IMR-90 (cell line): ENCODE results near the gene CCDC141. TPM values are rescaled to one million over a fixed set of nuclear protein-coding genes. Genes with fewer than 3 reads are reported as not detected.

Experiments
- ATAC-seq: fragments of 200-7000 bp; cut with Tn5 transposase; 2 replicates; pipeline ENCODE4 v1.9.1; 2020; ENCODE audit warnings: low read depth, mild to moderate bottlenecking, moderate library complexity
- BruUV-seq: library from RNA; stranded (reverse); fragments of 400-500 nt; replicated peaks from 2 replicates; lab custom pipeline; 2021; lab: Mats Ljungman, UMichigan
- CTCF ChIA-PET: fragments of 300-600 bp; formaldehyde crosslinking; extraction: SDS; loops from one replicate; lab custom pipeline; 2021; ENCODE audit warnings: antibody characterized with exemption; lab: Yijun Ruan, JAX
- POLR2A ChIA-PET: fragments of 300-600 bp; sonication (Branson Sonifier 250); formaldehyde crosslinking; loops from one replicate; lab custom pipeline; 2022; ENCODE audit warnings: antibody characterized with exemption; ENCODE audit not compliant: unreplicated experiment; lab: Charles Lee
- DNase-seq: peaks from one replicate; pipeline ENCODE4 v3.0.0; 2013
- H2AFZ ChIP-seq: replicated peaks from 2 replicates; pipeline ENCODE3; 2013; ENCODE audit warnings: low read length, mild to moderate bottlenecking; ENCODE audit not compliant: poor library complexity
- H2AK5ac ChIP-seq: 2 replicates; pipeline ENCODE4 v1.6.1; 2013; ENCODE audit warnings: low read depth, low read length, inconsistent platforms
- H2AK9ac ChIP-seq: replicated peaks from 2 replicates; pipeline ENCODE3; 2013; ENCODE audit warnings: mild to moderate bottlenecking, low read depth, low read length, moderate library complexity; ENCODE audit not compliant: poor library complexity
- H2BK120ac ChIP-seq: 2 replicates; pipeline ENCODE4 v1.6.1; 2013; ENCODE audit warnings: low read depth, low read length, inconsistent platforms
- H2BK15ac ChIP-seq: 3 replicates; pipeline ENCODE4 v1.6.1; 2013; ENCODE audit warnings: low read depth, low read length, inconsistent platforms
- H2BK20ac ChIP-seq: 2 replicates; pipeline ENCODE4 v1.6.1; 2013; ENCODE audit warnings: low read depth, mild to moderate bottlenecking, inconsistent platforms, low read length, moderate library complexity
- H2BK5ac ChIP-seq: 2 replicates; pipeline ENCODE4 v1.6.1; 2013; ENCODE audit warnings: mild to moderate bottlenecking, low read depth, low read length, inconsistent platforms; ENCODE audit not compliant: poor library complexity, severe bottlenecking
- H3K14ac ChIP-seq: replicated peaks from 2 replicates; pipeline ENCODE4 v1.6.1; 2013; ENCODE audit warnings: low read depth, low read length, inconsistent platforms
- H3K18ac ChIP-seq: 2 replicates; pipeline ENCODE4 v1.6.1; 2013; ENCODE audit warnings: low read depth, low read length, control low read depth
- H3K23ac ChIP-seq: 2 replicates; pipeline ENCODE4 v1.6.1; 2013; ENCODE audit warnings: low read depth, low read length, inconsistent platforms
- H3K27ac ChIP-seq: 2 replicates; pipeline ENCODE4 v1.5.1; 2013; ENCODE audit warnings: mild to moderate bottlenecking, control low read depth, low read length; ENCODE audit not compliant: insufficient read depth
- H3K27me3 ChIP-seq: 2 replicates; pipeline ENCODE4 v1.6.1; 2013; ENCODE audit warnings: low read length; ENCODE audit not compliant: control insufficient read depth, insufficient read depth
- H3K36me3 ChIP-seq: 2 replicates; pipeline ENCODE4 v1.6.1; 2013; ENCODE audit warnings: low read length, mixed read lengths; ENCODE audit not compliant: control insufficient read depth, insufficient read depth
- H3K4ac ChIP-seq: 2 replicates; pipeline ENCODE4 v1.6.1; 2013; ENCODE audit warnings: low read depth, low read length, inconsistent platforms
- H3K4me1 ChIP-seq: 2 replicates; pipeline ENCODE4 v1.6.1; 2013; ENCODE audit warnings: low read length, mixed read lengths; ENCODE audit not compliant: control insufficient read depth, insufficient read depth
- H3K4me2 ChIP-seq: 2 replicates; pipeline ENCODE4 v1.6.1; 2013; ENCODE audit warnings: low read depth, mild to moderate bottlenecking, control low read depth, low read length, moderate library complexity
- H3K4me3 ChIP-seq: 2 replicates; pipeline ENCODE4 v1.5.1; 2013; ENCODE audit warnings: low read depth, mild to moderate bottlenecking, control low read depth, low read length, moderate library complexity; ENCODE audit not compliant: insufficient read depth
- H3K56ac ChIP-seq: 2 replicates; pipeline ENCODE4 v1.6.1; 2013; ENCODE audit warnings: low read length, inconsistent platforms; ENCODE audit not compliant: insufficient read depth; ENCODE audit errors: extremely low read depth
- H3K79me1 ChIP-seq, 2 experiments: 2 replicates each; pipeline ENCODE4 v1.6.1; 2013; ENCODE audit warnings: low read length in 2 of 2, inconsistent platforms in 1 of 2, low read depth in 1 of 2
- H3K9ac ChIP-seq: 2 replicates; pipeline ENCODE4 v1.6.1; 2013; ENCODE audit warnings: low read depth, low read length, control low read depth
- H3K9me1 ChIP-seq: 2 replicates; pipeline ENCODE4 v1.6.1; 2013; ENCODE audit warnings: low read length, inconsistent platforms; ENCODE audit not compliant: insufficient read depth
- H3K9me3 ChIP-seq: 2 replicates; pipeline ENCODE4 v1.6.1; 2013; ENCODE audit warnings: low read length; ENCODE audit not compliant: control insufficient read depth, insufficient read depth
- H4K20me1 ChIP-seq: 2 replicates; pipeline ENCODE4 v1.6.1; 2013; ENCODE audit warnings: low read length, inconsistent platforms; ENCODE audit not compliant: insufficient read depth
- H4K5ac ChIP-seq: 2 replicates; pipeline ENCODE4 v1.6.1; 2013; ENCODE audit warnings: mild to moderate bottlenecking, low read depth, low read length, control low read depth
- H4K8ac ChIP-seq, 2 experiments: 2 replicates each; pipeline ENCODE4 v1.6.1; 2013; ENCODE audit warnings: low read depth in 2 of 2, low read length in 2 of 2, control low read depth in 1 of 2, inconsistent platforms in 1 of 2
- H4K91ac ChIP-seq: 2 replicates; pipeline ENCODE4 v1.6.1; 2013; ENCODE audit warnings: low read depth, low read length, inconsistent platforms; ENCODE audit not compliant: insufficient read depth
- BHLHE40 ChIP-seq: fragments of 150-350 bp; IDR thresholded peaks from 2 replicates; pipeline ENCODE4 v1.6.1; 2016; ENCODE audit warnings: mild to moderate bottlenecking, low read depth, low read length
- CEBPB ChIP-seq: IDR thresholded peaks from 2 replicates; pipeline ENCODE4 v1.6.1; 2012; ENCODE audit warnings: low read depth, low read length, improper control_type of control experiment
- CHD1 ChIP-seq: IDR thresholded peaks from 2 replicates; pipeline ENCODE4 v1.6.1; 2012; ENCODE audit warnings: low read depth, low read length, improper control_type of control experiment
- CTCF ChIP-seq: conservative IDR thresholded peaks from 2 replicates; pipeline ENCODE4 v1.5.1; 2012; ENCODE audit warnings: mild to moderate bottlenecking, low read depth, low read length, improper control_type of control experiment
- FOS ChIP-seq: fragments of 150-350 bp; IDR thresholded peaks from 2 replicates; pipeline ENCODE4 v1.6.1; 2016; ENCODE audit warnings: low read depth, low read length
- MAFK ChIP-seq: IDR thresholded peaks from 2 replicates; pipeline ENCODE4 v1.6.1; 2012; ENCODE audit warnings: low read depth, low read length, improper control_type of control experiment
- MAZ ChIP-seq: IDR thresholded peaks from 2 replicates; pipeline ENCODE4 v1.6.1; 2012; ENCODE audit warnings: low read depth, mild to moderate bottlenecking, low read length, improper control_type of control experiment, moderate library complexity, borderline replicate concordance
- MXI1 ChIP-seq: IDR thresholded peaks from 2 replicates; pipeline ENCODE4 v1.6.1; 2012; ENCODE audit warnings: low read depth, mild to moderate bottlenecking, low read length, moderate library complexity, borderline replicate concordance
- NFE2L2 ChIP-seq: fragments of 150-350 bp; IDR thresholded peaks from 2 replicates; pipeline ENCODE4 v1.6.1; 2016; ENCODE audit warnings: low read depth, mild to moderate bottlenecking, low read length
- POLR2A ChIP-seq: IDR thresholded peaks from 2 replicates; pipeline ENCODE4 v1.6.1; 2012; ENCODE audit warnings: mild to moderate bottlenecking, low read depth, low read length
- RAD21 ChIP-seq: IDR thresholded peaks from 2 replicates; pipeline ENCODE4 v1.6.1; 2012; ENCODE audit warnings: low read length, improper control_type of control experiment
- RCOR1 ChIP-seq: IDR thresholded peaks from 2 replicates; pipeline ENCODE4 v1.6.1; 2012; ENCODE audit warnings: mild to moderate bottlenecking, low read length, improper control_type of control experiment; ENCODE audit not compliant: insufficient replicate concordance
- RFX5 ChIP-seq: IDR thresholded peaks from 2 replicates; pipeline ENCODE4 v1.8.0; 2012; ENCODE audit warnings: low read depth, mild to moderate bottlenecking, low read length, moderate library complexity
- SMC3 ChIP-seq: fragments of 150-350 bp; IDR thresholded peaks from 2 replicates; pipeline ENCODE4 v1.6.1; 2016; ENCODE audit warnings: low read depth, mild to moderate bottlenecking, antibody characterized with exemption, low read length, moderate library complexity
- WGBS, 2 experiments: methylation state at CpG; one replicate each; pipeline versions ENCODE4 v1.1.5 to v1.1.7; 2013; ENCODE audit warnings: missing lambda C conversion rate in 2 of 2; ENCODE audit not compliant: insufficient read length in 1 of 2; ENCODE audit errors: extremely low coverage in 2 of 2; 5-methylcytosine and 5-hydroxymethylcytosine counted together
- dilution Hi-C: fragments of 300-500 bp; cut with HindIII; formaldehyde crosslinking; loops from one replicate; pipeline ENCODE4 v1.14.3; 2018; ENCODE audit warnings: low sequenced_read_pairs; ENCODE audit not compliant: unreplicated experiment
- in situ Hi-C: fragments of 300-500 bp; cut with MboI; formaldehyde crosslinking; loops from 3 replicates; pipeline ENCODE4 v1.14.3; 2019; ENCODE audit warnings: low sequenced_read_pairs, inconsistent platforms, mixed read lengths
- intact Hi-C: fragments of 100-400 bp; cut with micrococcal nuclease; formaldehyde crosslinking; loops from 2 replicates; pipeline ENCODE4 v1.10.0; 2022
- polyA plus RNA-seq, 3 experiments: library from polyadenylated mRNA; depleted of rRNA; stranded (reverse); fragments of >200 nt; gene quantifications; 2 replicates each; pipeline ENCODE4 v1.2.3, GENCODE V29; 2012; ENCODE audit warnings: low replicate concordance in 1 of 3
- total RNA-seq: library from RNA; depleted of rRNA; stranded (reverse); fragments of >200 nt; gene quantifications from 2 replicates; pipeline ENCODE4 v1.2.3, GENCODE V29; 2012
- TF ChIP-seq, protein P1 (sequence below): fragments of 150-350 bp; IDR thresholded peaks from 2 replicates; pipeline ENCODE4 v1.6.1; 2017; ENCODE audit warnings: mild to moderate bottlenecking, antibody characterized with exemption, low read length, low read depth
- TF ChIP-seq, protein P2 (sequence below): fragments of 150-350 bp; IDR thresholded peaks from 2 replicates; pipeline ENCODE4 v1.6.1; 2016; ENCODE audit warnings: low read depth, mild to moderate bottlenecking, low read length, moderate library complexity, borderline replicate concordance

Gene CCDC141
- total and polyA plus RNA-seq, 2 of the 4 experiments (the other 2 are of a cell fraction), result not detected

DNA sequence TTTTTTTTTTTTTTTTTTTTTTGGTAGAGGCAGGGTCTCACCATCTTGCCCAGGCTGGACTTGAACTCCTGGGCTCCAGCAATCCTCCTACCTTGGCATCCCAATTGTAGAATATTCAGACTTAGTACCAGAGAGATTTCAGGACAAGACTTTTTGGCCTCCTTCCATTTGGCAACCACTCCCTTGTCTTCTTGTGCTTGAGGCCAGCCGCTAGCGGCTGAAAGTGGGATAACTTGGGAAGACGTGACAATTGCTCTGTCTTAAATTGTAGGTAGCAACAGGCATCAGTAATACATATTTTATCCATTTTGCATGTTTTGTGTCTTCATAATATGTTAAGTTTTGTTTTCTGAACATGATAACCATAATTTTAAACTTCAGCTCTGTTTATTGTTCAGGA, 189.4 kb downstream of the CCDC141 start:
- dilution Hi-C loops, result no loop called here
- H3K9ac ChIP-seq, result no peak overlapping the region
- intact Hi-C loops, result no loop called here

More for the DNA sequence above, 189.4 kb downstream of the CCDC141 start:
- Histone ChIP-seq H4K20me1 (no peaks in the 10 kb centered on the region), H3K4me2 (no peak overlapping the region), H2AFZ (no peak overlapping the region), H3K18ac (no peak overlapping the region), H2BK120ac (no peak overlapping the region), H3K9me1 (peaks cover 1% of the 10 kb centered on the region), H3K9me3 (no peaks in the 10 kb centered on the region), H3K4ac (no peak overlapping the region), H3K36me3 (no peaks in the 10 kb centered on the region), H2AK5ac (no peak overlapping the region), H4K5ac (no peak overlapping the region), H4K91ac (no peak overlapping the region), H2BK5ac (no peak overlapping the region), H3K79me1 (no peaks in the 10 kb centered on the region), H2BK20ac (no peak overlapping the region), H4K8ac (no peak overlapping the region), H3K4me1 (peaks cover 7% of the 10 kb centered on the region), H3K56ac (no peak overlapping the region), H3K27ac (no peak overlapping the region), H2AK9ac (no peak overlapping the region), H3K23ac (no peak overlapping the region), H3K27me3 (no peaks in the 10 kb centered on the region), H3K4me3 (no peak overlapping the region), H3K14ac (no peak overlapping the region), H2BK15ac (no peak overlapping the region)
- TF ChIP-seq POLR2A, result no peak
- no peak for TF ChIP-seq BHLHE40
- TF ChIP-seq RAD21, result no peak
- no peak for TF ChIP-seq MAFK
- TF ChIP-seq CEBPB, result no peak
- no peak for TF ChIP-seq FOS
- TF ChIP-seq NFE2L2, result no peak
- TF ChIP-seq, protein P1, sequence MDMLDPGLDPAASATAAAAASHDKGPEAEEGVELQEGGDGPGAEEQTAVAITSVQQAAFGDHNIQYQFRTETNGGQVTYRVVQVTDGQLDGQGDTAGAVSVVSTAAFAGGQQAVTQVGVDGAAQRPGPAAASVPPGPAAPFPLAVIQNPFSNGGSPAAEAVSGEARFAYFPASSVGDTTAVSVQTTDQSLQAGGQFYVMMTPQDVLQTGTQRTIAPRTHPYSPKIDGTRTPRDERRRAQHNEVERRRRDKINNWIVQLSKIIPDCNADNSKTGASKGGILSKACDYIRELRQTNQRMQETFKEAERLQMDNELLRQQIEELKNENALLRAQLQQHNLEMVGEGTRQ, result no peak
- no peak for TF ChIP-seq SMC3
- no peak for TF ChIP-seq RCOR1
- no peak for TF ChIP-seq CTCF
- no peak for TF ChIP-seq MXI1
- TF ChIP-seq, protein P2, sequence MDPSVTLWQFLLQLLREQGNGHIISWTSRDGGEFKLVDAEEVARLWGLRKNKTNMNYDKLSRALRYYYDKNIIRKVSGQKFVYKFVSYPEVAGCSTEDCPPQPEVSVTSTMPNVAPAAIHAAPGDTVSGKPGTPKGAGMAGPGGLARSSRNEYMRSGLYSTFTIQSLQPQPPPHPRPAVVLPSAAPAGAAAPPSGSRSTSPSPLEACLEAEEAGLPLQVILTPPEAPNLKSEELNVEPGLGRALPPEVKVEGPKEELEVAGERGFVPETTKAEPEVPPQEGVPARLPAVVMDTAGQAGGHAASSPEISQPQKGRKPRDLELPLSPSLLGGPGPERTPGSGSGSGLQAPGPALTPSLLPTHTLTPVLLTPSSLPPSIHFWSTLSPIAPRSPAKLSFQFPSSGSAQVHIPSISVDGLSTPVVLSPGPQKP, result no peak
- no peak for TF ChIP-seq RFX5
- no peak for TF ChIP-seq CHD1
- TF ChIP-seq MAZ, result no peak
- CTCF ChIA-PET, result no interaction called here
- no CpG with 5 or more reads among the region's 3 CpGs for WGBS, 2 experiments
- ATAC-seq (no peak), DNase-seq (no peak)
- in situ Hi-C loops, result no loop called here
- POLR2A ChIA-PET, result no interaction called here
- BruUV-seq, result no TSS peak
